H1 (cell line): Measurements from ENCODE around the gene RPTOR. TPM values are rescaled to one million over a fixed set of nuclear protein-coding genes. Genes with fewer than 3 reads are reported as not detected.

Experiments
- CTCF ChIA-PET: fragments of 300-600 bp; sonication (Branson Sonifier 250); formaldehyde crosslinking; loops from one replicate; lab custom pipeline; 2021; ENCODE audit not compliant: partially characterized antibody; lab: Charles Lee
- POLR2A ChIA-PET: fragments of 300-600 bp; sonication (Branson Sonifier 250); formaldehyde crosslinking; loops from one replicate; lab custom pipeline; 2021; ENCODE audit warnings: inconsistent platforms; ENCODE audit not compliant: partially characterized antibody; lab: Charles Lee
- DNase-seq, 2 experiments: peaks; one replicate each; pipeline versions ENCODE4 v3.0.0 to v3.0.0-alpha.2; 2010 to 2022; ENCODE audit warnings: low spot score in 2 of 2, low read depth in 1 of 2, mixed read lengths in 1 of 2
- FAIRE-seq: peaks from 2 replicates; lab custom pipeline; 2011; peaks lifted over from hg19 to GRCh38; lab: Jason Lieb, UNC
- H2AFZ ChIP-seq: 2 replicates; pipeline ENCODE4 v1.8.1; 2012; ENCODE audit warnings: low read length, inconsistent platforms
- H2AK5ac ChIP-seq: 2 replicates; pipeline ENCODE4 v1.6.1; 2013; ENCODE audit warnings: low read depth, low read length
- H2BK120ac ChIP-seq: replicated peaks from 2 replicates; pipeline ENCODE3; 2013; ENCODE audit warnings: low read depth, low read length, inconsistent platforms
- H2BK12ac ChIP-seq: 2 replicates; pipeline ENCODE4 v1.6.1; 2013; ENCODE audit warnings: low read depth, low read length
- H2BK15ac ChIP-seq: 2 replicates; pipeline ENCODE4 v1.6.1; 2013; ENCODE audit warnings: low read length
- H2BK20ac ChIP-seq: 2 replicates; pipeline ENCODE4 v1.6.1; 2013; ENCODE audit warnings: low read length
- H2BK5ac ChIP-seq: 2 replicates; pipeline ENCODE4 v1.6.1; 2013; ENCODE audit warnings: low read depth, low read length
- H3K14ac ChIP-seq: 2 replicates; pipeline ENCODE4 v1.6.1; 2013; ENCODE audit warnings: inconsistent platforms; ENCODE audit not compliant: insufficient read length
- H3K18ac ChIP-seq: 2 replicates; pipeline ENCODE4 v1.6.1; 2013; ENCODE audit warnings: low read length; ENCODE audit errors: extremely low read depth
- H3K23ac ChIP-seq: 2 replicates; pipeline ENCODE4 v1.6.1; 2013; ENCODE audit warnings: inconsistent platforms; ENCODE audit not compliant: insufficient read length
- H3K23me2 ChIP-seq: 2 replicates; pipeline ENCODE4 v1.6.1; 2013; ENCODE audit warnings: low read depth, low read length
- H3K27ac ChIP-seq: 2 replicates; pipeline ENCODE4 v1.6.1; 2011; ENCODE audit warnings: low read depth, low read length, inconsistent platforms
- H3K27me3 ChIP-seq, 4 experiments: replicated peaks in 1 of 4; 1 replicate in 1 of 4; 2 replicates in 3 of 4; pipeline versions ENCODE4 v1.6.1 to v1.8.1; 2011 to 2013; ENCODE audit warnings: low read length in 3 of 4, mild to moderate bottlenecking in 3 of 4, inconsistent platforms in 2 of 4, mixed read lengths in 2 of 4, moderate library complexity in 1 of 4; ENCODE audit not compliant: control insufficient read depth in 3 of 4, insufficient read depth in 3 of 4; ENCODE audit errors: extremely low read depth in 1 of 4
- H3K36me3 ChIP-seq, 4 experiments: 2 replicates each; pipeline versions ENCODE4 v1.6.1 to v1.8.1; 2011 to 2013; ENCODE audit warnings: mild to moderate bottlenecking in 4 of 4, low read length in 3 of 4, moderate library complexity in 2 of 4, control low read depth in 1 of 4, inconsistent platforms in 1 of 4; ENCODE audit not compliant: insufficient read depth in 4 of 4, control insufficient read depth in 2 of 4
- H3K4ac ChIP-seq: replicated peaks from 2 replicates; pipeline ENCODE3; 2013; ENCODE audit warnings: low read length, low read depth, mixed read lengths, inconsistent platforms; ENCODE audit not compliant: insufficient read length
- H3K4me1 ChIP-seq, 4 experiments: replicated peaks in 1 of 4; 1 replicate in 1 of 4; 2 replicates in 3 of 4; pipeline versions ENCODE4 v1.6.1 to v1.8.1; 2011 to 2013; ENCODE audit warnings: low read length in 3 of 4, inconsistent platforms in 2 of 4, mixed read lengths in 1 of 4; ENCODE audit not compliant: insufficient read depth in 4 of 4, control insufficient read depth in 3 of 4
- H3K4me2 ChIP-seq, 2 experiments: 2 replicates each; pipeline versions ENCODE4 v1.6.1 to v1.8.1; 2011 to 2013; ENCODE audit warnings: low read depth in 2 of 2, low read length in 2 of 2, control low read depth in 1 of 2, inconsistent platforms in 1 of 2, mild to moderate bottlenecking in 1 of 2; ENCODE audit not compliant: insufficient read depth in 1 of 2
- H3K4me3 ChIP-seq, 4 experiments: fragments of 200-600, 300-600 bp in 1 of 4; sonication (generic), shearing (Covaris generic), sonication (Bioruptor Twin) in 1 of 4; 2 replicates each; pipeline versions ENCODE4 v1.5.1 to v1.8.1; 2011 to 2016; ENCODE audit warnings: low read length in 4 of 4, low read depth in 3 of 4, control low read depth in 2 of 4, inconsistent platforms in 2 of 4, mild to moderate bottlenecking in 2 of 4, mixed read lengths in 1 of 4, moderate library complexity in 1 of 4; ENCODE audit not compliant: insufficient read depth in 2 of 4; ENCODE audit errors: extremely low read depth in 1 of 4
- H3K56ac ChIP-seq: replicated peaks from 2 replicates; pipeline ENCODE3; 2013; ENCODE audit warnings: low read depth, mild to moderate bottlenecking, mixed read lengths, low read length, inconsistent platforms; ENCODE audit not compliant: insufficient read length
- H3K79me1 ChIP-seq: 2 replicates; pipeline ENCODE4 v1.6.1; 2013; ENCODE audit warnings: low read depth, low read length, control low read depth
- H3K79me2 ChIP-seq, 2 experiments: 2 replicates each; pipeline versions ENCODE4 v1.6.1 to v1.8.1; 2012 to 2013; ENCODE audit warnings: low read length in 2 of 2, mild to moderate bottlenecking in 2 of 2, inconsistent platforms in 1 of 2; ENCODE audit not compliant: insufficient read depth in 2 of 2, control insufficient read depth in 1 of 2
- H3K9ac ChIP-seq, 4 experiments: replicated peaks in 1 of 4; 1 replicate in 1 of 4; 2 replicates in 3 of 4; pipeline versions ENCODE4 v1.6.1 to v1.8.1; 2011 to 2013; ENCODE audit warnings: low read depth in 3 of 4, low read length in 3 of 4, control low read depth in 2 of 4, mild to moderate bottlenecking in 2 of 4, moderate library complexity in 2 of 4, inconsistent platforms in 1 of 4; ENCODE audit errors: extremely low read depth in 1 of 4
- H3K9me3 ChIP-seq, 2 experiments: 2 replicates each; pipeline versions ENCODE4 v1.6.1 to v1.8.1; 2012 to 2013; ENCODE audit warnings: mild to moderate bottlenecking in 2 of 2, moderate library complexity in 2 of 2, control low read depth in 1 of 2, inconsistent platforms in 1 of 2, low read depth in 1 of 2, low read length in 1 of 2, mixed read lengths in 1 of 2; ENCODE audit not compliant: insufficient read depth in 2 of 2
- H4K20me1 ChIP-seq, 2 experiments: replicated peaks in 1 of 2; 2 replicates each; pipeline versions ENCODE3 to v1.8.1; 2011 to 2013; ENCODE audit warnings: inconsistent platforms in 2 of 2, low read length in 2 of 2, mild to moderate bottlenecking in 1 of 2; ENCODE audit not compliant: insufficient read depth in 2 of 2, control insufficient read depth in 1 of 2
- H4K5ac ChIP-seq: 2 replicates; pipeline ENCODE4 v1.6.1; 2013; ENCODE audit warnings: low read length, low read depth, mixed read lengths, inconsistent platforms; ENCODE audit not compliant: insufficient read length
- H4K8ac ChIP-seq: 2 replicates; pipeline ENCODE4 v1.8.0; 2013; ENCODE audit warnings: mild to moderate bottlenecking, moderate library complexity, low read length, inconsistent platforms; ENCODE audit not compliant: insufficient read depth; ENCODE audit errors: extremely low read depth
- H4K91ac ChIP-seq: replicated peaks from 2 replicates; pipeline ENCODE3; 2013; ENCODE audit warnings: low read length, mixed read lengths, inconsistent platforms; ENCODE audit not compliant: insufficient read length
- CEBPB ChIP-seq: IDR thresholded peaks from 2 replicates; pipeline ENCODE4 v1.6.1; 2012; ENCODE audit warnings: low read depth, low read length
- EZH2 ChIP-seq: fragments of 200-600 bp; sonication (generic); IDR thresholded peaks from 2 replicates; pipeline ENCODE4 v1.7.1; 2012; ENCODE audit warnings: low read depth, mild to moderate bottlenecking, moderate library complexity, low read length, inconsistent platforms; ENCODE audit not compliant: severe bottlenecking
- SIX5 ChIP-seq: IDR thresholded peaks from 2 replicates; pipeline ENCODE4 v1.6.1; 2011; ENCODE audit warnings: mild to moderate bottlenecking, low read depth, low read length
- WGBS, 2 experiments: shearing (Covaris generic) in 1 of 2; methylation state at CpG; one replicate each; pipeline versions ENCODE4 v1.1.6 to v1.1.7; 2013 to 2015; ENCODE audit warnings: low lambda C conversion rate in 2 of 2, mixed read lengths in 2 of 2, inconsistent platforms in 1 of 2, low coverage in 1 of 2, missing lambda C conversion rate in 1 of 2; ENCODE audit not compliant: insufficient replicate concordance in 2 of 2, insufficient coverage in 1 of 2, insufficient read length in 1 of 2; ENCODE audit errors: extremely low coverage in 1 of 2, missing lambda C conversion rate in 1 of 2; 5-methylcytosine and 5-hydroxymethylcytosine counted together
- polyA plus RNA-seq, 7 experiments: library from polyadenylated mRNA; depleted of rRNA in 3 of 7; stranded (reverse) in 5 of 7; unstranded in 2 of 7; fragments of >200 nt in 5 of 7; fragments of 200-250 nt in 2 of 7; gene quantifications; 1 replicate in 5 of 7; 2 replicates in 1 of 7; 4 replicates in 1 of 7; pipeline versions ENCODE4 v1.2.1 to v1.2.3, GENCODE V29; 2011 to 2013; ENCODE audit warnings: missing spikeins in 2 of 7, mixed read lengths in 2 of 7
- total RNA-seq: library from RNA; stranded (reverse); fragmentation: NEBNext Ultra II Directional; extraction: Animal tissue kit (Norgen Biotek cat#: 25700); gene quantifications from 2 replicates; pipeline ENCODE4 v1.2.1, GENCODE V29; 2021

The RPTOR gene
- total and polyA plus RNA-seq, 2 of the 8 experiments (the other 6 are each of a cell fraction or from before 2014, with no cell fraction given), result 6.9 to 28.7 TPM

DNA sequence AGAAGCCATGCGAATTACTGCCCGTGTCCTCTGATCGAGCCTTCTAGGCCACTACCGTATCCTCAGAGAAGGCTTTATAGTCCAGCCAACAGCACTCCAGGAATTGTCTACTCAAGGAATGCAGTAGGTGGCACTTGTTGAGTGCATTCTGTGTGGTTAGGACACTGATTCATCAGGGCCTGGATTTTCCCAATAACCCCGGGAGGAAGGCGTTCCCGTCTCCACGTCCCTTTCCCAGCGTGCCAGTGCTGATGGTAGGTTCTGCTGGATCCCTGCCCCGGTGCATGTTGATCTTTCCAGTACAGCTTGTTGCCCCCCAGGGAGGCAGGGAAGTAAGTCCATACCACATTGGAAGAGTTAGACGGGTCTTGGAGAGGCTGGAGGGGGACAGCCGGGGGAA, 122.2 kb downstream of the RPTOR start:
- H3K23me2 ChIP-seq, result no peaks in the 10 kb centered on the region
- H3K56ac ChIP-seq, result no peak overlapping the region
- DNase-seq, result no peak
- H3K4ac ChIP-seq, result no peak overlapping the region
- no peak overlapping the region for H2AK5ac ChIP-seq
- H3K79me1 ChIP-seq, result peaks cover 13% of the 10 kb centered on the region
- H3K9me3 ChIP-seq, result no peaks in the 10 kb centered on the region
- H2BK20ac ChIP-seq, result no peak overlapping the region
- CTCF ChIA-PET, result interaction anchor here (1.0 kb wide), 1 partner anchor 66 kb away, joined by 3 read pairs; no protein-coding TSS in a partner anchor
- H2BK120ac ChIP-seq, result no peak overlapping the region
- no peak overlapping the region for H3K9ac ChIP-seq
- H4K91ac ChIP-seq, result no peak overlapping the region
- no peak overlapping the region for H3K18ac ChIP-seq
- no peak overlapping the region for H3K27ac ChIP-seq
- no peak overlapping the region for H2AFZ ChIP-seq
- TF ChIP-seq EZH2, result no peak
- no peak for TF ChIP-seq SIX5
- no peak for TF ChIP-seq CEBPB
- no peak overlapping the region for H3K4me2 ChIP-seq
- peaks cover 0 to 10% of the 10 kb centered on the region in 2 experiments for H4K20me1 ChIP-seq
- H3K14ac ChIP-seq, result no peak overlapping the region
- no peak overlapping the region for H3K23ac ChIP-seq
- POLR2A ChIA-PET, result no interaction called here
- no peaks in the 10 kb centered on the region for H3K27me3 ChIP-seq
- H3K36me3 ChIP-seq, result no peaks in the 10 kb centered on the region
- 96% methylated on average over 12 of the region's 12 CpGs; no CpG with 5 or more reads in 1 of the 2 experiments for WGBS, 2 experiments
- H2BK5ac ChIP-seq, result no peak overlapping the region
- H3K79me2 ChIP-seq, result peaks cover 0 to 11% of the 10 kb centered on the region in 2 experiments; a peak in 2 of 4 replicates
- H2BK12ac ChIP-seq, result no peak overlapping the region
- no peak for FAIRE-seq
- no peak overlapping the region for H3K4me3 ChIP-seq
- H4K5ac ChIP-seq, result no peak overlapping the region
- peaks cover 0 to 7% (median 5%) of the 10 kb centered on the region in 4 experiments; a peak in 3 of 7 replicates for H3K4me1 ChIP-seq
- no peak overlapping the region; the same call in 1 of the 2 replicates for H4K8ac ChIP-seq
- no peak overlapping the region for H2BK15ac ChIP-seq
